Adrenal gland (tissue), 5 donors: ENCODE results near the gene BSCL2.

Experiments used
- CTCF ChIP-seq, 6 experiments: fragments of 450-650 bp in 4 of 6; fragments of 200-600 bp in 2 of 6; sonication (generic) in 1 of 6; IDR thresholded peaks; 1 replicate in 5 of 6; 2 replicates in 1 of 6; pipeline versions ENCODE4 v1.5.1 to v1.8.0; 2016 to 2021; ENCODE audit warnings: antibody characterized with exemption in 6 of 6, mild to moderate bottlenecking in 2 of 6, moderate library complexity in 1 of 6
- POLR2A ChIP-seq, 2 donors: fragments of 450-650 bp; IDR thresholded peaks; one replicate each; pipeline ENCODE4 v1.6.1; 2017; ENCODE audit warnings: antibody characterized with exemption in 2 of 2, mild to moderate bottlenecking in 2 of 2, moderate library complexity in 1 of 2
- donor health status: DM: no; HTN: no; CAD: no.

GRCh38 chr11:62665599-62666258 is 41.5 kb downstream of the BSCL2 start:
- TF ChIP-seq CTCF (IDR thresholded peaks at IDR 0.05) (no peak), POLR2A (IDR thresholded peaks at IDR 0.05) (no peak)
